ENCODE measurements around the gene NUP210L.

GRCh38 chr1:154182344-154183045 lies 27.6 kb upstream of the NUP210L start:
- TF ChIP-seq EZH2 (IDR thresholded peaks at IDR 0.05): no peak
- TF ChIP-seq POLR2AphosphoS5 (IDR thresholded peaks at IDR 0.05; ENCODE audit: borderline replicate concordance, low read depth, low read length): no peak

All from SK-N-MC (cell line).